ENCODE data around the gene OST4.

GRCh38 chr2:27085673-27086089, 14.2 kb upstream of the OST4 start:
- peak; percentile 42 for TF ChIP-seq CTCF (conservative IDR thresholded peaks at IDR 0.05; ENCODE audit: low read length)
- no peak for TF ChIP-seq EZH2phosphoT487 (IDR thresholded peaks at IDR 0.05; ENCODE audit: borderline replicate concordance)

All from Loucy (cell line).